ENCODE measurements around the gene GON7. TPM values are rescaled to one million over a fixed set of nuclear protein-coding genes. Genes with fewer than 3 reads are reported as not detected.
A peak's percentile ranks its signal among the peaks of the same experiment; 100 is the strongest.
"Not testable (repeated sequence)": the region's sequence is repeated elsewhere in the genome, so short reads cannot be mapped to it uniquely, and the experiment has no call there.

The GON7 gene
- total RNA-seq, 2 donors from 2014 or later = 17.8 to 21.3 TPM

GRCh38 chr14:93207468-93208308 is 823 bp upstream of the GON7 start:
- intact Hi-C loops (cut with DNase I, micrococcal nuclease) = no loop called here
- peak; percentile 57 for ATAC-seq

GRCh38 chr14:93201155-93201704 is 5.6 kb downstream of the GON7 start:
- ATAC-seq = no peak
- intact Hi-C loops (cut with DNase I, micrococcal nuclease) = no loop called here

More at GRCh38 chr14:93207468-93208308, 823 bp upstream of the GON7 start:
- peak; percentile 51 to 65 for DNase-seq

GRCh38 chr14:93200553-93200952 is 6.3 kb downstream of the GON7 start:
- no peak for ATAC-seq
- intact Hi-C loops (cut with DNase I, micrococcal nuclease) = no loop called here
- DNase-seq = no peak

More at GRCh38 chr14:93201155-93201704, 5.6 kb downstream of the GON7 start:
- DNase-seq = no peak

GRCh38 chr14:93199031-93199430 is 7.8 kb downstream of the GON7 start:
- DNase-seq = no peak
- ATAC-seq = no peak
- intact Hi-C loops (cut with DNase I, micrococcal nuclease) = no loop called here

- no peak for DNase-seq
- intact Hi-C loops (cut with DNase I, micrococcal nuclease) = no loop called here
- peak; percentile 94 for ATAC-seq
Observed at GRCh38 chr14:93195316-93195999, 11.4 kb downstream of the GON7 start.

GRCh38 chr14:93186956-93187355 is 19.9 kb downstream of the GON7 start:
- DNase-seq (no peak), ATAC-seq (no peak)
- intact Hi-C loops (cut with DNase I, micrococcal nuclease) = no loop called here

- intact Hi-C loops (cut with DNase I, micrococcal nuclease) = no loop called here
- ATAC-seq = no peak
- DNase-seq = no peak
Observed at GRCh38 chr14:93186466-93186865, 20.4 kb downstream of the GON7 start.

- intact Hi-C loops (cut with DNase I, micrococcal nuclease) = no loop called here
- DNase-seq (no peak), ATAC-seq (peak; percentile 1)
Observed at GRCh38 chr14:93185349-93185720, 21.5 kb downstream of the GON7 start.

GRCh38 chr14:93184391-93185348 is 22.2 kb downstream of the GON7 start, which contains the start of the genes LYSET and MOAP1:
LYSET (plus strand) TSS chr14:93185317; CDS start chr14:93185406, 89 bp downstream.
MOAP1 (minus strand) TSS chr14:93184897; CDS start chr14:93184242, 655 bp downstream.
- peak; percentile 88 to 91 for DNase-seq
- intact Hi-C loops (cut with DNase I, micrococcal nuclease) = no loop called here
- ATAC-seq = peak; percentile 90

GRCh38 chr14:93183596-93184317 is 23.1 kb downstream of the GON7 start:
- intact Hi-C loops (cut with DNase I, micrococcal nuclease) = no loop called here
- DNase-seq (peak in 1 of 2 donors; percentile 22), ATAC-seq (peak; percentile 15)

GRCh38 chr14:93175492-93175891 is 31.4 kb downstream of the GON7 start:
- intact Hi-C loops (cut with DNase I, micrococcal nuclease) = no loop called here
- DNase-seq (no peak), ATAC-seq (no peak)

- ATAC-seq; intact Hi-C loops (cut with DNase I, micrococcal nuclease); DNase-seq: not testable (repeated sequence)
Observed at GRCh38 chr14:93174731-93175130, 32.1 kb downstream of the GON7 start.

GRCh38 chr14:93173943-93174395 is 32.9 kb downstream of the GON7 start:
- intact Hi-C loops (cut with DNase I, micrococcal nuclease) = no loop called here
- ATAC-seq (peak; percentile 64), DNase-seq (no peak)

GRCh38 chr14:93171376-93171775 is 35.5 kb downstream of the GON7 start:
- DNase-seq (no peak), ATAC-seq (no peak)
- intact Hi-C loops (cut with DNase I, micrococcal nuclease) = no loop called here

- DNase-seq; ATAC-seq; intact Hi-C loops (cut with DNase I, micrococcal nuclease): not testable (repeated sequence)
Observed at GRCh38 chr14:93170141-93170540, 36.7 kb downstream of the GON7 start.

GRCh38 chr14:93169619-93170018 is 37.2 kb downstream of the GON7 start:
- ATAC-seq; DNase-seq; intact Hi-C loops (cut with DNase I, micrococcal nuclease): not testable (repeated sequence)

GRCh38 chr14:93168610-93169009 is 38.3 kb downstream of the GON7 start:
- intact Hi-C loops (cut with DNase I, micrococcal nuclease); DNase-seq; ATAC-seq: not testable (repeated sequence)

All from left colon (tissue), 2 donors.